IMR-90 (cell line): ENCODE measurements around the gene KLHL29. TPM values are rescaled to one million over a fixed set of nuclear protein-coding genes. Genes with fewer than 3 reads are reported as not detected.

Experiments
- ATAC-seq: fragments of 200-7000 bp; cut with Tn5 transposase; 2 replicates; pipeline ENCODE4 v1.9.1; 2020; ENCODE audit warnings: low read depth, mild to moderate bottlenecking, moderate library complexity
- BruUV-seq: library from RNA; stranded (reverse); fragments of 400-500 nt; replicated peaks from 2 replicates; lab custom pipeline; 2021; lab: Mats Ljungman, UMichigan
- CTCF ChIA-PET: fragments of 300-600 bp; formaldehyde crosslinking; extraction: SDS; loops from one replicate; lab custom pipeline; 2021; ENCODE audit warnings: antibody characterized with exemption; lab: Yijun Ruan, JAX
- POLR2A ChIA-PET: fragments of 300-600 bp; sonication (Branson Sonifier 250); formaldehyde crosslinking; loops from one replicate; lab custom pipeline; 2022; ENCODE audit warnings: antibody characterized with exemption; ENCODE audit not compliant: unreplicated experiment; lab: Charles Lee
- DNase-seq: peaks from one replicate; pipeline ENCODE4 v3.0.0; 2013
- H2AFZ ChIP-seq: replicated peaks from 2 replicates; pipeline ENCODE3; 2013; ENCODE audit warnings: low read length, mild to moderate bottlenecking; ENCODE audit not compliant: poor library complexity
- H2AK5ac ChIP-seq: 2 replicates; pipeline ENCODE4 v1.6.1; 2013; ENCODE audit warnings: low read depth, low read length, inconsistent platforms
- H2AK9ac ChIP-seq: replicated peaks from 2 replicates; pipeline ENCODE3; 2013; ENCODE audit warnings: mild to moderate bottlenecking, low read depth, low read length, moderate library complexity; ENCODE audit not compliant: poor library complexity
- H2BK120ac ChIP-seq: 2 replicates; pipeline ENCODE4 v1.6.1; 2013; ENCODE audit warnings: low read depth, low read length, inconsistent platforms
- H2BK15ac ChIP-seq: 3 replicates; pipeline ENCODE4 v1.6.1; 2013; ENCODE audit warnings: low read depth, low read length, inconsistent platforms
- H2BK20ac ChIP-seq: 2 replicates; pipeline ENCODE4 v1.6.1; 2013; ENCODE audit warnings: low read depth, mild to moderate bottlenecking, inconsistent platforms, low read length, moderate library complexity
- H2BK5ac ChIP-seq: 2 replicates; pipeline ENCODE4 v1.6.1; 2013; ENCODE audit warnings: mild to moderate bottlenecking, low read depth, low read length, inconsistent platforms; ENCODE audit not compliant: poor library complexity, severe bottlenecking
- H3K14ac ChIP-seq: replicated peaks from 2 replicates; pipeline ENCODE4 v1.6.1; 2013; ENCODE audit warnings: low read depth, low read length, inconsistent platforms
- H3K18ac ChIP-seq: 2 replicates; pipeline ENCODE4 v1.6.1; 2013; ENCODE audit warnings: low read depth, low read length, control low read depth
- H3K23ac ChIP-seq: 2 replicates; pipeline ENCODE4 v1.6.1; 2013; ENCODE audit warnings: low read depth, low read length, inconsistent platforms
- H3K27ac ChIP-seq: 2 replicates; pipeline ENCODE4 v1.5.1; 2013; ENCODE audit warnings: mild to moderate bottlenecking, control low read depth, low read length; ENCODE audit not compliant: insufficient read depth
- H3K27me3 ChIP-seq: 2 replicates; pipeline ENCODE4 v1.6.1; 2013; ENCODE audit warnings: low read length; ENCODE audit not compliant: control insufficient read depth, insufficient read depth
- H3K36me3 ChIP-seq: 2 replicates; pipeline ENCODE4 v1.6.1; 2013; ENCODE audit warnings: low read length, mixed read lengths; ENCODE audit not compliant: control insufficient read depth, insufficient read depth
- H3K4ac ChIP-seq: 2 replicates; pipeline ENCODE4 v1.6.1; 2013; ENCODE audit warnings: low read depth, low read length, inconsistent platforms
- H3K4me1 ChIP-seq: 2 replicates; pipeline ENCODE4 v1.6.1; 2013; ENCODE audit warnings: low read length, mixed read lengths; ENCODE audit not compliant: control insufficient read depth, insufficient read depth
- H3K4me2 ChIP-seq: 2 replicates; pipeline ENCODE4 v1.6.1; 2013; ENCODE audit warnings: low read depth, mild to moderate bottlenecking, control low read depth, low read length, moderate library complexity
- H3K4me3 ChIP-seq: 2 replicates; pipeline ENCODE4 v1.5.1; 2013; ENCODE audit warnings: low read depth, mild to moderate bottlenecking, control low read depth, low read length, moderate library complexity; ENCODE audit not compliant: insufficient read depth
- H3K56ac ChIP-seq: 2 replicates; pipeline ENCODE4 v1.6.1; 2013; ENCODE audit warnings: low read length, inconsistent platforms; ENCODE audit not compliant: insufficient read depth; ENCODE audit errors: extremely low read depth
- H3K79me1 ChIP-seq, 2 experiments: 2 replicates each; pipeline ENCODE4 v1.6.1; 2013; ENCODE audit warnings: low read length in 2 of 2, inconsistent platforms in 1 of 2, low read depth in 1 of 2
- H3K9ac ChIP-seq: 2 replicates; pipeline ENCODE4 v1.6.1; 2013; ENCODE audit warnings: low read depth, low read length, control low read depth
- H3K9me1 ChIP-seq: 2 replicates; pipeline ENCODE4 v1.6.1; 2013; ENCODE audit warnings: low read length, inconsistent platforms; ENCODE audit not compliant: insufficient read depth
- H3K9me3 ChIP-seq: 2 replicates; pipeline ENCODE4 v1.6.1; 2013; ENCODE audit warnings: low read length; ENCODE audit not compliant: control insufficient read depth, insufficient read depth
- H4K20me1 ChIP-seq: 2 replicates; pipeline ENCODE4 v1.6.1; 2013; ENCODE audit warnings: low read length, inconsistent platforms; ENCODE audit not compliant: insufficient read depth
- H4K5ac ChIP-seq: 2 replicates; pipeline ENCODE4 v1.6.1; 2013; ENCODE audit warnings: mild to moderate bottlenecking, low read depth, low read length, control low read depth
- H4K8ac ChIP-seq, 2 experiments: 2 replicates each; pipeline ENCODE4 v1.6.1; 2013; ENCODE audit warnings: low read depth in 2 of 2, low read length in 2 of 2, control low read depth in 1 of 2, inconsistent platforms in 1 of 2
- H4K91ac ChIP-seq: 2 replicates; pipeline ENCODE4 v1.6.1; 2013; ENCODE audit warnings: low read depth, low read length, inconsistent platforms; ENCODE audit not compliant: insufficient read depth
- CHD1 ChIP-seq: IDR thresholded peaks from 2 replicates; pipeline ENCODE4 v1.6.1; 2012; ENCODE audit warnings: low read depth, low read length, improper control_type of control experiment
- NFE2L2 ChIP-seq: fragments of 150-350 bp; IDR thresholded peaks from 2 replicates; pipeline ENCODE4 v1.6.1; 2016; ENCODE audit warnings: low read depth, mild to moderate bottlenecking, low read length
- POLR2A ChIP-seq: IDR thresholded peaks from 2 replicates; pipeline ENCODE4 v1.6.1; 2012; ENCODE audit warnings: mild to moderate bottlenecking, low read depth, low read length
- RCOR1 ChIP-seq: IDR thresholded peaks from 2 replicates; pipeline ENCODE4 v1.6.1; 2012; ENCODE audit warnings: mild to moderate bottlenecking, low read length, improper control_type of control experiment; ENCODE audit not compliant: insufficient replicate concordance
- WGBS, 2 experiments: methylation state at CpG; one replicate each; pipeline versions ENCODE4 v1.1.5 to v1.1.7; 2013; ENCODE audit warnings: missing lambda C conversion rate in 2 of 2; ENCODE audit not compliant: insufficient read length in 1 of 2; ENCODE audit errors: extremely low coverage in 2 of 2; 5-methylcytosine and 5-hydroxymethylcytosine counted together
- dilution Hi-C: fragments of 300-500 bp; cut with HindIII; formaldehyde crosslinking; loops from one replicate; pipeline ENCODE4 v1.14.3; 2018; ENCODE audit warnings: low sequenced_read_pairs; ENCODE audit not compliant: unreplicated experiment
- in situ Hi-C: fragments of 300-500 bp; cut with MboI; formaldehyde crosslinking; loops from 3 replicates; pipeline ENCODE4 v1.14.3; 2019; ENCODE audit warnings: low sequenced_read_pairs, inconsistent platforms, mixed read lengths
- intact Hi-C: fragments of 100-400 bp; cut with micrococcal nuclease; formaldehyde crosslinking; loops from 2 replicates; pipeline ENCODE4 v1.10.0; 2022
- polyA plus RNA-seq, 3 experiments: library from polyadenylated mRNA; depleted of rRNA; stranded (reverse); fragments of >200 nt; gene quantifications; 2 replicates each; pipeline ENCODE4 v1.2.3, GENCODE V29; 2012; ENCODE audit warnings: low replicate concordance in 1 of 3
- total RNA-seq: library from RNA; depleted of rRNA; stranded (reverse); fragments of >200 nt; gene quantifications from 2 replicates; pipeline ENCODE4 v1.2.3, GENCODE V29; 2012

KLHL29 gene
- total and polyA plus RNA-seq, 2 of the 4 experiments (the other 2 are of a cell fraction): 2.0 to 8.0 TPM

- no peak overlapping the region for H3K9ac ChIP-seq
- no peaks in the 10 kb centered on the region; the same call in none of the 2 replicates for H3K27me3 ChIP-seq
- H3K27ac ChIP-seq: no peak overlapping the region
- H3K36me3 ChIP-seq: no peaks in the 10 kb centered on the region
- no peaks in the 10 kb centered on the region for H3K9me3 ChIP-seq
- no peak overlapping the region for H3K56ac ChIP-seq
- no peaks in the 10 kb centered on the region for H3K79me1 ChIP-seq
- no peak overlapping the region; the same call in 1 of the 2 replicates for H2AK5ac ChIP-seq
- H4K8ac ChIP-seq: no peak overlapping the region
- peaks cover 2% of the 10 kb centered on the region for H3K4me1 ChIP-seq
- no peak overlapping the region for H3K4me3 ChIP-seq
- H2BK5ac ChIP-seq: no peak overlapping the region
- H4K5ac ChIP-seq: no peak overlapping the region
- no peak overlapping the region for H3K23ac ChIP-seq
- H3K14ac ChIP-seq: no peak overlapping the region
- no peak overlapping the region for H3K18ac ChIP-seq
- no TSS peak for BruUV-seq
- H4K91ac ChIP-seq: no peak overlapping the region
- H2AFZ ChIP-seq: no peak overlapping the region
- H4K20me1 ChIP-seq: no peaks in the 10 kb centered on the region
- dilution Hi-C loops: no loop called here
- no peaks in the 10 kb centered on the region for H3K9me1 ChIP-seq
- H3K4me2 ChIP-seq: no peak overlapping the region
- no peak for DNase-seq
- no peak overlapping the region; the same call in 2 of the 3 replicates for H2BK15ac ChIP-seq
- in situ Hi-C loops: loop anchor here (25.0 kb wide), 1 partner anchor 383 kb away; no protein-coding TSS in a partner anchor
- no CpG with 5 or more reads among the region's 7 CpGs for WGBS, 2 experiments
- CTCF ChIA-PET: interaction anchor here (0.6 kb wide), 2 partner anchors 12 to 544 kb away, joined by 3 to 4 read pairs; no protein-coding TSS in a partner anchor
- POLR2A ChIA-PET: no interaction called here
- TF ChIP-seq POLR2A: no peak
- TF ChIP-seq RCOR1: no peak
- TF ChIP-seq CHD1: no peak
- no peak for TF ChIP-seq NFE2L2
- intact Hi-C loops: no loop called here
- H2AK9ac ChIP-seq: no peak overlapping the region
- H2BK20ac ChIP-seq: no peak overlapping the region
- no peak for ATAC-seq
- H3K4ac ChIP-seq: no peak overlapping the region
- H2BK120ac ChIP-seq: no peak overlapping the region
Observed at GRCh38 chr2:23379220-23379695, 5.7 kb upstream of the KLHL29 start.
